ENCODE data around the gene FCAMR.

Gene FCAMR

DNA sequence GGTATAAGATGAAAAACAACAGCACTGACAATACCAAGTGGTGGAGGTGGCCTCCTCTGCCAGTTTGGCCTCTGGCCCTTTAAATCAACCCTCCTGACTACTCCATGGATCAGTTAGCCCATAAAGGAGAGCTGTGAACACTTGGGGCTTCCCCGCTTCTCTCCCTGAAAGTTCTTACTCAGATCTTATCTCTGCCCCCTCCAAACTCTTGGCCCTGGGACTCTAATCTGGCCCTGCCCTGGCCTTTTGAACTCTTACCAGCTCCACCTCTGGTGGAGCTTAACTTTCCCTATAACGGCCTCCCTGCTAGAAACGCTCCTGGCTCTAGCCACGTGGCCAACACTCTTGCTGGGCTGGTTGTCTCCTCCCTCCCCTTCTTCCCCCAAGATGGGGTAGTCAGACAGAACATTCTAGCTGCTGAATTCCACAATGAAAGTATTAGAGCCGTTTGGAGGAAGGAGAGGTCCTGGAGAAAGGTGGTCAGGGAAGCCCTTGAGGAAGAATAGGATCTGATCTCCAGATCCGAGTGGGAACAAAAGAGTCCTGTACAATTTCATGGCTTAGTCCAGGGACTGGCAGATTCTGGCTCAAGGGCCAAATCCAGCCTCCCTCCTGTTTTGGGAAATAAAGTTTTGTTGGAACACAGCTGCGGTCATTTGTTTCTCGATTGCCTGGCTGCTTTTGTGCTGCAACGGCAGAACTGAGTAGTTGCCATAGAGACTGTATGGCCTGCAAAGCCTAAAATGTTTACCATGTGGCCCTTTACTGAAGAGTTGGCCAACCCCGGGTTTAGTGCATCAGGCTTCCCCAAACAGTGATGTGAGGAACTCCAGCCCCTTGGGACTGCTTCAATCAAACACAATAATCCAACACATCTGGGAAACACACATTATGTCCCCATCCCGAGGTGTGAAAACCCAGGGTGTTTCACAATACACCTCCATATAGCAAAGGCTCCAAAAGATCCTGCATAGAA, 14.5 kb downstream of the FCAMR start:
- no peak for DNase-seq

GRCh38 chr1:206954459-206955342, 15.6 kb downstream of the FCAMR start:
- no peak for DNase-seq

- no peak for DNase-seq
Observed at GRCh38 chr1:206953626-206954025, 16.6 kb downstream of the FCAMR start.

GRCh38 chr1:206953126-206953525, 17.1 kb downstream of the FCAMR start:
- no peak for DNase-seq

DNA sequence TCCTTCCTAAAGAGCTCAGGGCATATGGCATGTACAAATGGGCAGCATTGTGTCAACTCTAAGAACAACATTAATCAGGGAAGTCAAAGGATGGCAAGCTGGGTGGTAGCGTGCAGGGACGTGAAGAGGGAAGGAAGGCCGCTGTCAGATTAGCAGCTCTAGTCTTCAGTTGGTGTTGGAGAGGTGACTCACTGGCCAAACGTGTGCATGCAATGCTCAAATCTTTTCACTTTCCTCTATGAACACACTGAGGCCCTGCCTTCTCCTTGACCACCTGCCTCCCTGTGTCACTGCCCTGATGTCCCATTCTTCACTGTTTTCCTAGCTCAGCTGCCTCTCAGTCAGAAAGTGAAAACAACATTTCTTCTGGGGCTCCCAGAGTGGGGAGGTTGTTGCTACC, 18.1 kb downstream of the FCAMR start:
- no peak for DNase-seq

GRCh38 chr1:206951318-206952100, 18.8 kb downstream of the FCAMR start:
- DNase-seq = no peak

DNA sequence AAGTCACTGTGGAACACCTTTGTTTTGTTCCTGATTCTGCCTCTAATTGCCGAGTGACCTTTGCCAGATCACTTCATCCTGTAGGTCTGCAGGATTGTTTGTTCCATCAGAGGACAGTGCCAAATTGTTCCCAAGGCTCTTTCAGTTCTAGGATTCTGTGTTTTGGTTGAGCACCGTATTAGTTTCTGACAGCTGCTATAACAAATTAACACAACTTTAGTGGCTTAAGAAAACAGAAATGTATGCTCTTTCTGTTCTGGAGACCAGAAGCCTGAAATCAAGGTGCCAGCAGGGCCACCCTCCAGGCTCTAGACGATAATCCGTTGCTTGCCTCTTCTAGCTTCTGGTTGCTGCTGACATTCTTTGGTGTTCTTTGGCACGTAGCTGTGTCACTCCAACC, 20.6 kb downstream of the FCAMR start:
- DNase-seq = no peak

DNA sequence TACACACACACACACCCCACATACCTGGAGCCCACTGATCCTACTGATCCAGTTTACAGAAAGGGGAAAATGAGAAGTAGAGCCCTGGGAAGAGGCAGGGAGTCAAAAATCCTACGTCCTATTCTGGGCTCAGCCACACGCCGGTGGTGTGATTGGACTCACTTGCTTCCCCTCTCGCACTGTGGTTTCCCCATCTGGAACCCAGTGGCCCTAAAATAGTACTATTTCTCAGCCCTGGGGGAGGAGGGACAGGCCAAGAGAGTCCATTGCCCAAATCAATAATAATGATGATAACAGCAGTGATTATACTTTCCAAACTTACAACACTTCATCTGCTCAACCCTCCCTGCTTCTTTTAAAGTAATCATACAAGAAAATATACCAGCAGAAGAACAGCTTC, 21.1 kb downstream of the FCAMR start:
- no peak for DNase-seq

DNA sequence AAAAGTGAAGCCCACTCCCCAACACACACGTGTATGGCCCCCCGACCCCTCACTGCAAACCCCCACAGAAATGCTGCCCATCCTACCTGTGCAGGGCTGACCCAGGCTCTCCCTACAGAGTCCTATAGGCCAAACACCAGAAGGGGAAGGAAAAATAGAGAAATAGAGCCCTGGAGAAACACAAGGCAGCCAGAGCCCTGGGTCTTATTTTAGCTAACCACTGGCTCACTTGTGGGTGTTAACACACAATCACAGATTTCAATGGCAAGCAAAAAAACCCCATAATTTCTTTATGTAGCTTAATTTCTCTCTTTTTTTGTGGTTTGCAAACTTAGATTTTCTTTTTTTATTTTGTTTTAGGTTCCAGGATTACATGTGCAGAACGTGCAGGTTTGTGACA, 23.0 kb downstream of the FCAMR start:
- no peak for DNase-seq

DNA sequence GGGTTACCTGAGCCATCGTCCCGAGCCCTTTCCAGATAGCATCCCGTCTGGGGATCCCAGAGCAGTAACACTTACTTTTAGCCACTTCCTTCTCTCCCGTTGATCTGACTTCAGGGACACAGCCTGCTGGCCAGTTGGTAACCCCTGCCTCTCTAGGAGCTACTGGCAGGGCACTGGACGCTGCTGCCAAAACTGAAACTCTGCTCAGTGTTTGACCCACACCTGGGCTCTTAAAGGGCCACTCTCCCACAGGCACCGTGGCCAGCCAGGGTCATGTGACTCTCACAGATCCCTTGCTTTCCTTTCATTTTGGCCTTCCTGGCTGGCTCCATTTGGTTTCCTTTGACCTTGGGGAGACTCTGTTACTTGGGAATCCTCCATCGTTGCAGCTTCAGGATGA, 24.0 kb downstream of the FCAMR start, which contains the start of gene PIGR:
PIGR (minus strand) TSS at position 206 of the 400 bp plus-strand sequence. CDS start 5,935 bp downstream, outside the sequence.
- no peak for DNase-seq

DNA sequence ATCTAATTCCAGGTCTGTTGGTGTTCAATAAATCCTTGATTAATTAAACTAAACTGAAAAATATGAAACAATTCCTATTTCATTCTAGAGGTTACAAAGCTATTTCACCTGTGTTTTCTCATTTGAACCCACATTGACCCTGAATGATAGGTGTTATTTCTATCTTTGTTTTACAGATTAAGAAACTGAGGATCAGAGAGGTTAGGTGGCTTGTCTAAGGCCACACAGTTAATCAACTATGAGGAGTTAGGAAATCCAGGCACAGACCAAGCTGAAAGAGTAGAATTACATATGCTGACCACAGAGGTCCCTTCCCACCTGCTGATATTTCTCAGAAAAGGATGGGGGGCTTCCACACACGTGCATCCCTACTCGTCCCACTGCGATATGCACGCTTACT, 24.5 kb downstream of the FCAMR start:
- DNase-seq = no peak

DNA sequence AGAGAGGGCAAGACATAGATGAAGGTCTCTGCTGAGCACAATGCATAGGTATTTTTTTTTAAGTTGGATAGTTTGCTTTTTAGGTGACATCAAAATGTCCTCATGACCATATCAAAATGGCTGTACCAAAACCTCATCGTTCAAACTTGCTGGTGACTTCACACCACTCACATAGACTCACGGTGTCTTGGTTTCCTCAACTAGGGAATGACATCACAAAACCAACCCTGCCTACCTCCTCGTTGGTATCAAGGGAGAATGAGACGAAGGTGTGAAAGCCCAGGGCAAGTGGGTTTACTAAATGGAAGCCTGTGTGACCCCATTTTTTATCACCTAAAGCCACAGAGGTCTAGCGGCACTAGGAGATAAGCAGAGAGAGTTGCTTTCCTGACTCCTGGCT, 25.6 kb downstream of the FCAMR start:
- DNase-seq = no peak

DNA sequence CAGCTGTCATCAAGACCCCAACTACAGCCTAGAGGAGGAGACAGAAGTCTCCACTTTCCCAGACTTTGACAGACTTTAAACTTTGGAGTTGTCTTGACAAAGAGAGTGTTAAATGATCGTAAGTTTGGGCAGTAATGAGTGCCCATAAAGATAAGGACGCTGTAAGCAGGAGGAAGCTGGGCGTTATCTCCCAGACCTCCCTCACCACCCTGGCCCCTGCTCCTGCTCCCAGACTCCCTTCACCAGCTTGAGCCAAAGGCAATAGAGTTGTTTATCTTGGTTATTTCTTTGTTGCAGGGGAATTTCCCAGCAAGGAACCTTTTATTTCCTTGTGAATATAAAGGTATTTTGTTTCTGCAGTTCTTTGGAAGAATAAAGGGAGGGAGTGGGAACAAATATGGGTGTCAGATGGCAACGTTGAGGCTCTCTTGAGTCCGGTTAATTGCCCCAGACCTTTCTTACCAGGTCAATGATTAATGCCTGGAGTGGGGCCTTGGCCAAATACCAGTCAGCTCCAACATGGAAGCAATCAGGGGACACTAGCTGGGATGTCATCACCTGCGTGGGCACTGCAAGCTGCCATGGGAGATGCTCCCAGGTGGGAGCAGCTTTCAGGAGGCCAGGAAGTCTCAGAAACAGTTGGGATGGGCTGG, 28.4 kb downstream of the FCAMR start:
- no peak for DNase-seq

GRCh38 chr1:206940588-206940936, 29.7 kb downstream of the FCAMR start:
- DNase-seq = no peak

DNA sequence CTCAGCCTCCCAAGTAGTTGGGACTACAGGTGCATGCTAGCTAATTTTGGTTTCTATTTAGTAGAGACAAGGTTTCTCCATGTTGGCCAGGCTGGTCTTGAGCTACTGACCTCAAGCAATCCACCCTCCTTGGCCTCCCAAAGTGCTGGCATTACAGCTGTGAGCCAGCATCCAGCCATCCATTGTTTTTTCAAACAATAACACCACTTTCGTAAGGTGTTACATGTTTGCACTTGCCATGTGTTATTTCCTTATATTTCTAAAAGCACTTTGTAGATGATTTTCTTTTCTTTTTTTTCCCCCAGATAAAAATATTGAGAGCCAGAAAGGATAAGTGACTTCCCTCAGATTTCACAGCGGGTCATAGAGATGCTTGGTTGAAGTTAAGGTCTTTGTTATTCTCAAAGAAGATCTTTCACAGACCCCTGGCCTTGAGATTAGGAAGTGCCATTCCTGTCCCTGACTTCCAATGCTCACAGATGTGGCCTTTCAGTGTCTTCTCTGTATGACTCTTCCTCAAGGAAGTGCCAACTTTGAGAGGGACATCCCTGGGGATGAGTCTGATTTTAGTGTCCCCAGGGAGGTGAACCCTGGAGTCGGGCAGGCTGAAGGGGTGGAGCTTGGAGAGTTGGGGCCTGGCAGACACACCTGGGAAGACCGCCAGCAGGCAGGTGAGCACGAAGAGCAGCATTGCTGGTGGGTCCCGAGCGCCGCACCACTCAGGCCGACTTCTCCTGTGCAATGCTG, 30.2 kb downstream of the FCAMR start:
- DNase-seq = no peak

GRCh38 chr1:206939131-206939530, 31.1 kb downstream of the FCAMR start:
- no peak for DNase-seq

DNA sequence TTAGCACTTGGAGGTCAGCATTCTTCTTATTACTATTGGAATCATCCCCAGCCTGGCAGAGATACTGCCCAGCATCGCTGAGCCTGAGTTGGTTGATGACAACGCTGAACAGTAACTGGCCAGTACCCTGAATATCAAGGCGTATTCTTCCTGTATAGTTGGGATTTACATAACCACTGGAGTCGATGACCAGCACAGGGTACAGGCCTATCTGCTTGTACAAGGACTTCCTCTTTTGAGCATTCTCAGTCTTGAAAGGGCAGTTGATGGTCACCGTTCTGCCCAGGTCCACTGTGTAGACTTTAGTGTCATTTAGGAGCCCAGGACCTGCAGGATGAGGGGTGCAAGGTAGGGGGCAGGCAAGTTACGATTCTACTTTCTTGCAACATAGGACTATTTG, 32.8 kb downstream of the FCAMR start:
- DNase-seq = no peak

- DNase-seq = no peak
Observed at GRCh38 chr1:206935491-206936067, 34.7 kb downstream of the FCAMR start.

DNA sequence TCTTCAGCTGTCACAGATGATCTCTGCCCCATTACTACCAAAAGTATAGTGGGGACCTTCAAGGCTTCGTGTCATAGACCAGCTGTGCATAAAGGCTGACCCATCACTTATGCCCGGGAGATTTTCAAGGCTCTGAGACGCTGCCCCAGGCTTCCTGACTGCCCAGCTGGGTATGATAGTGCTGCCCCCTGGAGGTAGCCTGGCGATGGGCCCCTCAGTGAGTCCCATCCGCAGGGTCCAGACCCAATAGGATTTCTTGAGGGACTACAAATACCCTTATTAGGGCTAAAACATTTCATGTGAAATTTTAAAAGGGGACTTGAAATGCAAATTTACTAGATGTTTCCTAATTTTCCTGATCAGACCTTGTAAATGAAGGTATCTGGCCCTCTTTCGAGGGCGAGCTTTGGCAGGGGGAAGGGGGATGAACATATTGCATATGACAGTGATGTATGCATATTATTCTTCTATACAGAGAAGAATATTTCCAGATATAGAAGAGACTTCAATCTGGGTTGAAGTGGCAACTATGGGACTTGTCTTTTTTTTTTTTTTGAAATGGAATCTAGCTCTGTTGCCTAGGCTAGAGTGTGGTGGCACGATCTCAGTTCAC, 36.8 kb downstream of the FCAMR start:
- no peak for DNase-seq

- no peak for DNase-seq
Observed at GRCh38 chr1:206932177-206932576, 38.1 kb downstream of the FCAMR start.

GRCh38 chr1:206931709-206932108, 38.6 kb downstream of the FCAMR start:
- no peak for DNase-seq
